GM21423 (cell line): ENCODE results near the gene ZBTB16.

ENCODE experiments used
- ATAC-seq: cut with Tn5 transposase; IDR thresholded peaks from one replicate; pipeline ENCODE4 v1.9.1; 2021; ENCODE audit warnings: mild to moderate bottlenecking, moderate library complexity; ENCODE audit not compliant: unreplicated experiment

Gene ZBTB16

DNA sequence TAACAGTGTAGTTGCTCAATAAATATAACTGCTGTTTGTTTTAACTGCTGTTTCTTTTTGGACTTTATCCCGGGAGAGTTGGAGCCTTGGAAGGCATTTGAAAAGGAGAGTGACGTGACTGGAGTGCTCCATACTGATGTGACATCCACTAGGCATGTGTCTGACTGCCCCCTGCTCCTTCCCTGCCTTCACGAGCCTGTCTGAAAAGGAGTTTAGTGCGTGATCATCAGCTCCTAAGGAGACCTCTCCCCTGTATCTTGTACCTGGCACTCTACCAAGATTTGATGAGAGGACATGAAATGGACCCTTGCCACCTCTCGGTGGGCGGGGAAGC, 22.9 kb downstream of the ZBTB16 start:
- no peak for ATAC-seq

DNA sequence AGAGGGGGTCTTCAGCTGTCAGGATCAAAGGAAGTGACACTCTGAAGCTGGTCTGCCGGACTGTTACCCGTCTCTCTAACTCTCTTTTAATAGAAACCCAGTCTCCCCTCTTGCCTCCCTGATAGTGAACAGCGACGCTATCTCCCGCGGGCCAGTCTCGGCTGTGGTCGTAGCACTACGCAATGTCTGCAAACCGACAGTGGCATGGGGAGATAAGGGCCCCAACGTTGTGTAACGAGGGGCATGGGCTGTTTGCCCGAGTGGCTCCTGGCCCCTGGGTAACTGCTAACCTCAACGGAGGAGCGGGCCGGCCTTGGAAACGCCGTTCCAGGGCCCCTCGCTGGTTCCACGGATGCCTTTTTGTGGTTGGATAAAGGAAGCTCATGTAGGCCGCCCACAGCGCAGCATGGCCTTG, 23.3 kb downstream of the ZBTB16 start:
- ATAC-seq: no peak

DNA sequence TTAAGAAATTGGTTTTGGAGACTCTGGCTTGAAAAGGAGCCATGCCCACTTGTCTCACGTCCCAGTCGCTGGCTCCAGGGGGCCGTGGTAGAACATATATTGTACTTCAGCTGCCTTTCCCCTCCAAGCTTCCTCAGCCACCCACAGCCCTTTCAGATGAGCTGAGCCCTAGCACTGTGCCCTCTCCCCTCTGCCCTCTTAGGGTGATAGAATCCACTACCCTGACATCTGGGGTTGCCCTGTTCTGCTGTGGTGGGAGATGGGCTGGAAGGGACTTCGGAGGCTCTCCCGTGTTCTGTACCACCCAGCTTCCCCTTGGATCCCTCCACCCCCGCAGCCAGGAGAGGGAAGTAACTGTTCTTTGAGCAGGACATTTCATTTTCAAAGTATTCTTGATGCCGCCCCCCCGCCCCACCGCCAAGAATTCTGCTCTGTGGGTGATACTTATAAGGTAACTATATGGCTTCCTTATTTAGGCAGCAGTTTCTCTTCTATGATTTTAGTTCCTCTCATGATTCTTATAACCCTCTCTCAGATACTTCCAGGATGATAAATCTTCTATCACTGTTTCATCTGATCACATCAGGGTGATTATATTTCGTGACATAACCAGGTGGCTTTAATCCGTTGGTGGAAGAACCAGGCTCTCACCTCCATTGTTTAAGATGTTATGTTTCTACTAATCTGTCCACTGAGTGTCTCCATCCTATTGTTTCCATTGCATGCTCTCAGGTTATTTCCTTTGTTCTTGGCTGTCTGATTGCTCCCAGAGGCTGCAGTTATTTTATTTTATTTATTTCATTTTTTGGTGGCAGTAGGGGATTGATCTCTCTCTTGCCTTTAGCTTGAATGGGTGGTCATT, 24.1 kb downstream of the ZBTB16 start:
- ATAC-seq: no peak

DNA sequence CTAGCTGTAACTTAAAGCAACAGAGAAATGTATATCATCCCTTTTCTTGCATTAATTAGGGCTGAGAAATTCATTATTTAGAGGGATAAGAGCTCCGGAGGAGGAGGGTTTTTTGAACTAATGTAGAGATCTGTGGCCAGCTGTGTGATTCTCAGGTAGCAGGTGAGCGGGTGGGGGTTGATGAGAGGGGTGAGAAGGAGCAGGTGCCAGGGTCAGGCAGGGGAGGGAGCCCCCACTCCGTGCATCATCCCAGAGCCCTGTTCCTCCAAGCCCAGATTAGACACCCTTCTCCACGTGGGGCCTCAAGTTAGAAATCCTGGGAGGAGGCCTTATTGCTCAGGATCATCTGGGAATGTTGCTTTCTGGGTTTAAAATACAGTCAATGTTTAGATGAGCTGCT, 24.9 kb downstream of the ZBTB16 start:
- ATAC-seq: no peak

DNA sequence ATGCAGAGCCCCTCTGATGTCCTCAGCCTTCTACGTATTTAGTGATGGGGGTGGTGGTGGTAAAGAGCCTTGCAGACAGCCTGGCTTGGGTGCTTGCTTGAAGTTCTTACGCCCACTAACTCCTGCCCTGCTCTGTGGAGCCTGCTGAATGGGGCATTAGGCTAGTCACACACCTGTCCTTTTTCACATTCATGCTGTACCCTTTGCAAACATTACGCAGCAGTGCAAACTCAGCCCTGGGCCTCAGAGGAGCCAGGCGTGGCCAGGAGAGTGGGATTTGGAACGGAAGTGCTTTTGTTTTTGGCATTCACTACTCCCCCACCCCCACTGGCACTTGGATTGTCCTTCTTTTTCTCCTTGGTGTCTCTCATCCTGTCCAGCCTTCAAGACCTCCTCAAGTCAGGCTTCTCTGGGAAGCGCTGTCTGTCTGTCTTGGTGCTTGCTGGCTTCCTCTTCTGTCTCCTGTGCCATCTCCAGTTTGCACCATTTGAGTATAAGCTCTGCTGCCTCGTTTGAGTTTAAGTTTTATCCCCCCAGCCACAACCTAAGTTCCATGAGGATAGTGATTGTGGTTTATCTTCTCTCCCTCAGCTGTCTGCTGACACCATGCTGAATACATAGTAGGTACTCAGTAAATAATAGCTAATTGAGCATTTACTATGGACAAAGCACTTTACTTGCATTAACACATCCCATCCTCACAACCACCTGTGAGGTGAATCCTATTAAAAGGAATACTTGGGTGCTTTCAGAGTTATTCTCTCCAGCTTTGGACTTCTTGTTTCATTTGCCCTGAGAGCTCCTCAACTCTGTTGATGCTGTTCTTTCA, 26.7 kb downstream of the ZBTB16 start:
- ATAC-seq: no peak

DNA sequence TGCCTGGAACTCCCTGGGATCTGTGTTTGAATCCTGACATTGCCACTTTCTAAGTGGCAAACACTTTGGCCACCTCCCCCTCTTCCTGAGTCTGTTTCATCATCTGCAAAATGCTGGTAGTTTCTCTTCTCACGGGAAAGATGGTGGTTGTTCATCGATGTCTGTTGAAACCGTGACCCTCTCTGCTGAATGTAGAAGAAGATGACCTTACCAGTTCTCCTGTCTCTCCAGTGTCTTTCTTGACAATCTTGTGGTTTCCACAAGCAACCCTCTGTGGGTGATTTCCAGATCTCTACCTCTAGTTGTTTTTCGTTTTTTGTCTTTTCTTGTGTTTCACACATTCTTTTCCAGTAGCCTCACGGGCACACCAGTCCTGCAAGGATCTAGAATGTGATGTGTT, 27.5 kb downstream of the ZBTB16 start:
- ATAC-seq: no peak

DNA sequence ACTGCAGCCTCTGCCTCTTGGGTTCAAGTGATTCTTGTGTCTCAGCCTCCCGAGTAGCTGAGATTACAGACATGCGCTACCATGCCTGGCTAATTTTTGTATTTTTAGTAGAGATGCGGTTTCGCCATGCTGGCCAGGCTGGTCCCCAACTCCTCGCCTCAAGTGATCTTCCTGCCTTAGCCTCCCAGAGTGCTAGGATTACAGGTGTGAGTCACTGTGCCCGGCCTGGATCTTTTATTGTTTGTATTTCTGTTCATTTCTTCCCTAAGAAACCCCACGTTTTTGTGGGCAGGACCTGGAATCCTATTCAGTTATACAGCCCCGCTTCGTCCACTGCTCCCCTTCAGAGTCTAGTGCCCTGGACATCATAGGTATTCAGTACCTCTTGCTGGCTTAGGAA, 28.7 kb downstream of the ZBTB16 start:
- ATAC-seq: no peak

DNA sequence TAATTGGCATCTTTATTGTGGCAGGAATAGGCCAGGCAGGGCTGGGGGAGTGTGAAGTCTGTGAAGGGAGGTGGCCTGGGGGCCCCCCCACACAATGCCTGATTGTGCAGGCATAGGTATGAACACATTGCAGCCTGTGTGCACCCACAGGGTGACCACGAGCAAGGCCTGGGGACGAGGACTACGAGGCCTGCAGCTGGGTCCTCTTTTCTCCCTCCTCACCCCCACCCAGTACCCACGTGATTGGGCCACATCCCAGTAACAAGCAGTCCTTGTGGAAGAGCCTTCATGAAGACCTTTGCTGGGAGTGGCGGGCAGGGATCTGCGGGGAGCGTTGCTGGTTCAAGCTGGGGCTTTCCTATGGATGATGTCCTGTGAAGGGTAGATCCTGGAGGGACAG, 29.3 kb downstream of the ZBTB16 start:
- ATAC-seq: no peak

DNA sequence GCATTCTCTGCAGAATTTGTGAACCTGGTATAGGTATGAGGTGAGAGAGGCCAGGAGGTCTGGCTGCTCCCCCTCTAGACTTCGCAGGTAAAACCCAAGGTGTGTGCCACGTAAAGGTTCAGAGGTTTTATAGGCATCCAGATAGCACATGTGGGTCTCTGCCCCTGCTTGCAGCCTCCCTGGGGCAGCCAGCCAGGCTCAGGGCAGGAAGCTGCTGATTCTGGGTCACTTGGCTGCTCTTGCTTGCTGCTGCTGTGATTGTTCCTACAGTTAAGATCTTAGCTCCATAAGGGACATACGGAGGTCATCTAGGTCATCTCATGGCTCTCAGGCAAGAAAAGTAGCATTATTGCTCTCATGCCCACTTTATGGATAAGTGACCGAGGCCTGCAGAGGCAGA, 30.2 kb downstream of the ZBTB16 start:
- no peak for ATAC-seq

DNA sequence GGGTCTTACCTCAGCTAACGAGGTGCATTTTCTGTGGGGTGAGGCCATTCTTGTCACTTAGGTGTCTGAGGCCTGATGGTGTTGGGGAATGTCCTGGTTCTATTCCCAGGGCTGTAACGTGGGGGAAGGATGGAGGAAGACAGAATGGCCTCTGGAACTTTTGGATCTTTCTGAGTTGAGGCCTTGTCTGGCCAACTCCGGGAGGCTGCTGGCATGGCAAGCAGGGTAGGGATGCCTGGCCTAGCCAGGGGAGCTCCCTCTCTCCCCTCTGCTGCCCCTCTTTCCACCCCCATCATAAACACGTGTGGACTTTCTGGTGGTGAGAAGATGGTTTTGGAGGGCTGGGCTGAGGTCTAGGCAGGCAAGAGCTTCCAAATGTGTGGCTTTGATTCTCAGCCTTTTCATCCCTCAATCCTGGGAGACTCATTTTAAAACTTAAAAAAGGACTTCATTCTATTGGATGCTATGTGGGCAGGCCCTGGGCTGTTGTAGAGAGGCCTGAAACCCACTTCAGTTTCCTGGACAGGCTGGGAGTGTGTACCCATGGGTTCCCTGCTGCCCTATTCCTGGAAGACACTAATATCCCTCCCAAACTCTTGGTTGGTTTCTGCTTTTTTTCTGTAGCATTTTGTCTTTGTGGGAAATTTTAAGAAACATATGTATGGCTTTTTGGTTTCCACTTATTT, 30.9 kb downstream of the ZBTB16 start:
- no peak for ATAC-seq

DNA sequence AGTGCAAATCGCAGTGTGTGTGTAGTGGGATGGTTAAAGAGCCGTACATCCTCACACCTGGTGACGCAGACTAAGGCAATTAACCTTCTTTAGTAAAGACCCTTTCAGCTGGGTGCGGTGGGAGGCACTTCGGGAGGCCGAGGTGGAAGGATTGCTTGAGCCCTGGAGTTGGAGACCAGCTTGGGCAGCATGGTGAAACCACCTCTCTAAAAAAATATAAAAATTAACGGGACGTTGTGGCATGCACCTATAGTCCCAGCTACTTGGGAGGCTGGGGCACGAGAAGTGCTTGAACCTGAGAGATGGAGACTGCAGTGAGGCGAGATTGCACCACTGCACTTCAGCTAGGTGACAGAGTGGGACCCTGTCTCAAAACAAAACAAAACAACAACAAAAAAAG, 31.5 kb downstream of the ZBTB16 start:
- ATAC-seq: no peak

DNA sequence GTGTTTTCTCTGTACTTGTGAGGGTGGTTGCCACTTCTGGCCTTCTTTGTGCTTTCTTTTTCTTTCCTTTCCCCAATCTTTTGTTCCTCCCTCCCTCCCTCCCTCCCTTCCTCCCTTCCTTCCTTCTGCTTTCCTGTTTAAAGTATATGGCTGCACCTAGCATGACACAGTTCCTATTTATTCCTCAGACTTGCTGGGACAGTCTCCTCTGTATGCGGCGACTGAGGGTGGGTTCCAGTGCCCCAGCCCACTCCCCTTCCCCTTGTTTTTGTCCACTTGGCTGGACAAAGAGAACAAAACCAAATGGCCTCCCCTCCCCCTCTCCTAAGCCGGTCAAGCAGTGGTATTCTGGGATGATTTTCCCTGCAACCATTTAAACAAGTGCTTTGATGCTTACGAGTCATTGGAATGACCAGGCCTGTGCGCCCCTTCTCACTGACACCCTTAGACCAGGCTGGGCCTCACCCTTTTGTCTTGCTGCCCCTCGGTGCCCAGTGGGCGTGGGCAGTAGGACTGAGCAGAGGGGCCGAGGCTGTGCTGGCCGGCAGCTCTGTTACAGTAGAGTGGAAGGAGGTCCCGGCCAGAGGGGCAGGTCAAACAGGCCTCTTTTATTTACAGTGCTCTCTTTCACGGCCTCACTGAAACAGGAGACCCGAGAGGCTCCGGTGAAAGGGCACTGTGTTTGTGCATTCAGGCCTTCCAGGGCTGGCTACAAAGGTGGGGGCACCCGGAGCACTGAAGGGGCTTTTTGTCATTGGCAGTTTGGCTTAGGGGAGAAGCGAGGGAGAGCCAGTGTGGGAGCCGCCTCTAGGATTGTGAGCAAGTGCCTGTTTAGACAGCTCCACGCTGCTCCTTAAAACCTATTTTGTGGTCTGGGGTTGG, 32.2 kb downstream of the ZBTB16 start:
- ATAC-seq: no peak

DNA sequence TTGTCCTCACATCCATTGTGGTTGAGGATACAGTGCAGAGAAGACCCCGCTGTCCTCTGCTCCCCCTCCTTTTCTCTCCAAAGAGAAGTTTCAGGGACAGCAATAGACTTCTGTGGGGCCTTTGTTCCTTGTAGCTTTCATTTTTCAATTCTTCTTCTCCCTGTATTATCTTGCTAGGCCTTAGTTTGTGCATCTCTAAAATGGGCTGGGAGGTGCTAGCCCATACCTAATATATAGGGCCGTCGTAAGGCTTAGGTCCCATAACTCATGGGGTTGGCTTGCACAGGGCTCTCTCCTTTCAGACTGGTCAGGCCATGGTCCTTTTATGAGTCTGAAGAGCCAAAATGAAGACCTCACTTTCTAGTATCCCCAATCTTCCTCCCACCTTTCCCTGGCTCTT, 33.0 kb downstream of the ZBTB16 start:
- no peak for ATAC-seq

DNA sequence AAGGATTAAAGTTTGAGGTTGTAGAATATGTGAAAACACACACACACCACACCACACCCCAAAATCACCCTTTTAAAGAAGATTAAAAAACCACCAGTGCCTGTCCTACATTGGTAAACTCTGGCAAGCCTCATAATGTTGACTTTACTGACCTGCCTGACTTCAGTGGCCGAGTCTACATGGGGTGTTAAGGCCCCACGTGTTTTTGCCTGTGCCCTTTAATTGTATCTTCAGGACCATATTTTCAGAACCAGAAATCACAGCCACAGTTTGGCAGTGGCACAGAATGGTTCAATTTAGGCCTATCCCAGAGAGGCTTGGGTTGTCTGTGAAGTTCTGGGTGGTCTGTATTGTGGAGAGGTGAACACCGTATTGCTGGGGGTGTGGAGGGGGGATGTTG, 33.4 kb downstream of the ZBTB16 start:
- no peak for ATAC-seq

DNA sequence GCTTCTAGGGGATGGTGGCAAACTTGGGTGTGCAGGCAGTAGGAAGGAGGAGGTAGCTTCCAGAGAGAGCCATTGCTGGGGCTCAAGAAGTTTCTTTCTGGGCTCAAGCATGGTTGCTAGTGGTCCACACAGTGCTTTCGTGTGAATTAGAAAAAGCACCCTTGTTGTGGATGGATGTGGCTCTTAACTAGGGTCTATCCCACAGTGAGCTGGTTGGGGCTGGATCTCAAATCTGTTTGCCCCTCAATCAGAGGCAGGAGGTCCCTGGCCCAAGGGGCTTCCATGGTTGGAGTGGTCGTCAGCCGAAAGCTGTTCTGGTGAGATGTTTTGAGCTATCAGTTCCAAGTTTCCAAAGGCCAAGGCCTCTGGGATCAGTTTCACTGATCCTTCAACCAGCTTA, 35.0 kb downstream of the ZBTB16 start:
- ATAC-seq: no peak

DNA sequence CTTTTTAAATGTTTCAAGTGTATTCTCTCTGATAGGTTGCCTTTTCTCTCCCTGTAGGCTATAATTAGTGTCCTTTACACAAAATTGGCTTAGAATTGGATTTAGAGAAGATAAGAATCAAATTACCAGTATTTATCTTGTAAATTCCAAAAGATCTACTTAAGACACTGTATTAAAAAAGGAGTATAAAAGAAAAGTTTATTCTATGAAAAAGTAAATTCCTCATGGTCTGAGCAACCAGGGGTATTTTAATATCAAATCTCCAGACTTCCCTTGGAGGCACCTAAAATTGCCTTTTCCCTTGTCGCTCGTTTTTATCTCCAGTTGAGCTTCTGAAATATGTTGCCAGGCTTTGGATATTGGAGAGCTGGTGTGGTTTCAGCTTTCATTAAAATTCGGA, 36.4 kb downstream of the ZBTB16 start:
- no peak for ATAC-seq

DNA sequence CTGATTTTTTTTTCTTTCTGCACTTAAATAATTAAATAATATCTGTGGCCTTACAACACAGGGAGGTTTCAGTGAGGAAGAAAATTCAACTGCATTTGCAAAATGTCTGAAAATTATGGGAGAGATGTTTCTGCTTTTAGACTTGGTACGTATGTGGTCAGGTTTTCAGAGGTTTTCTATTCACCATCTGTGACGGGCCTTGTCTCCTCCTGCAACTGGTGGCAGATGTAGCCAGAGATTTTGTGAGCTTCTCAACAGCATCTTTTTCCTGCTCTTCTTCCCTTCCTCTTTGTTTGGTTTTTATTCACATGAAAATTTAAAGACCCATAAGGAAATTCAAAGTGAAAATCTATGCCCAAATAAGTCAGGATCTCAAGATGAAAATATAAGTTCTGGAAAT, 38.3 kb downstream of the ZBTB16 start:
- ATAC-seq: no peak

DNA sequence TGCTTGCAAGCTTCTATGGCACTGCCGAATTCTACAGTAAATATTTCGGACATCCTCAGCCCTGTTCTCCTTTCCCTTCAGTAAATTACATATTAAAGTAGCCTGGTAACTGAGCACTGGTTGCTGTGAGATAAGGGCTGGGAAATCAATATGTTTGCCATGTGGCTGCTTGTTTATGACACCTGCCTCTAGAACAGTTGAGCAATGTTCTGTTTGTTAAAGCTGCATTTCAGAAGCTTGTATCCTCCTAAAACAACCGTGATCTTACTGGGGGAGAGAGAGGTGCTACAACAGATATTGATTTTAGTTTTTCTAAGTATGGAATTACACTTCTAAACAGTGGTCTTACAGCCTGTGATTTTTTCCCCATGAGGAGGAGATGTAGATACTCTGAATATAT, 39.4 kb downstream of the ZBTB16 start:
- ATAC-seq: no peak

DNA sequence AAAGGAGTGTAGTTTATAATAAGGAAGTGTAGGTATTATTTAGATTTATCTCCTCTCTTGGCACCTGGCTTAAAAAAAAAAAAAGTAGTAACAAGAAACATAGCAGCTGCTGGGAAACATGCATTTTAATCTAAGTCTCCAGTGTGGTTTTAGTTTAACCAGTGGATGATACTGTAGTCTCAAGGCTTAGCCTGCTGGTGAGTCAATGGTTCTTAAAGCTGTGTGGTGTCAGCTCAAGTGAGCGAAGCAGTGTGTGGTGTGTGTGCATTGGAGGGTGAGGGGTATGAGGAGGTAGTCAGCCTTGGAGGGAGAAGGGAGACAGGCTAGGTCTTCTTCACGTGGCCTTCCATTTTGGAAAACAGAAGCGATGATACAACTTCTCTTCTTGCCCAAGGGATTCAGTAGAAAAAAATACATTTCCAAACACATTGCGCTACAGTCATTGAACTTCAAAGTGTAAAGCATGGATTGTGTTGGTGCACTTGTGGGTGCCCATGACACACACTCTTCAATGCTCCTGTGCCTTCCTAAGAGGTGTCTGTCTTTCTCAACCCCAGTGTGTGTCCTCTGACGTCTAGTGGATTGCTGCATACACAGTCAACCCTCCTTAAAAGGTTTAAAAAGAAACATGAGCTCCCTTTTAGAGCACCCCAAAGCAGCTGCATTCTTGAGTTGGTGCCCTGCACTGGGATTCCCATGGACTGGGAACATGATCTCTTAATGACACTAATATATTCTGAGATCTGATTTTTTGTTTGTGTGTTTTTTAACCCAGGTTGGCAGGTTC, 40.1 kb downstream of the ZBTB16 start:
- ATAC-seq: no peak
